ENCODE measurements around the gene RAD51B. TPM values are rescaled to one million over a fixed set of nuclear protein-coding genes. Genes with fewer than 3 reads are reported as not detected.
A peak's percentile ranks its signal among the peaks of the same experiment; 100 is the strongest.
"Not testable (repeated sequence)": the region's sequence is repeated elsewhere in the genome, so short reads cannot be mapped to it uniquely, and the experiment has no call there.

RAD51B gene
- total RNA-seq, 1 donor from 2014 or later, result 3.8 TPM

DNA sequence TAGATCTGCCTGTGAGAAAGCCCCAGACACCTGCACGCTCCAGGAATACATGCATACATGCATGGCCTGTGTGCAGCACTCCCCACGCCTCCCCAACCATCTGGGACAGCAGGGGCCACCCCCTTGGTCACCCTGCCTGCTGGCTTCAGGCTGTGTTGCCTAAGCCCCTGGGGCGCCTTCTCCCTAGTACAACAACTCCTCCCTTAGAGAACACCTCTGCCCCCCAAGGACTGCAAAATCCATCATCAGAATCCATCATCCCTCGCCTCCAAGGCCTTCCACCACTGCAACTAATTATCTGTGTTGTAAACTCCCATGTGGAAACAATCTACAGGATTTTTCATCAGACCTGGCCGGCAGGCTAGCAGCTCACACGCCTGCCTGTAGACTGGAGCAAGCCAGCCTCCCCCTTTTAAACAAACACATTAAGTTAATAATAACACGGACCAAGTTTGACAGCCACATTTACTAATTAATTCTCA lies 936.5 kb downstream of the RAD51B start:
- intact Hi-C loops (cut with DNase I), result no loop called here
- no peak for DNase-seq (ENCODE audit: low spot score)

DNA sequence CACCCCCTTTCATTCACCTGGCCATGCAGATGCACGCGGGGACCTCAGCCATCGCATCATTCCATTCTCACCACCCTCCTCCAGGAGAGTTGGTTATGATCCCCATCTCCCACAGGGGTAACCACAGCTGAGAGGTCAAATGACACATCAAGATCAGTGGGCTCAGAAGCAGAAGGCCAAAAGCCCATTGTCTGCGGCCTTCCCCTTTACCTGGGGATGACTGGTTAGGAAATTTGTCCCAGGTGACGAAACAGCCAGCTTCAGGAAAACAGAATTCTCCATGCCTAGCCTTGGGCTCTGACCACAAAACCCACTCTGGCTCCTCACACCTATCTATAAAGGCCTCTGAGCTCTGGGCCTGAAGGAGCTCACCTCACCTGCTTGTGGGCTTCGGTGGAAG lies 937.2 kb downstream of the RAD51B start:
- intact Hi-C loops (cut with DNase I), result no loop called here
- no peak for DNase-seq (ENCODE audit: low spot score)

DNA sequence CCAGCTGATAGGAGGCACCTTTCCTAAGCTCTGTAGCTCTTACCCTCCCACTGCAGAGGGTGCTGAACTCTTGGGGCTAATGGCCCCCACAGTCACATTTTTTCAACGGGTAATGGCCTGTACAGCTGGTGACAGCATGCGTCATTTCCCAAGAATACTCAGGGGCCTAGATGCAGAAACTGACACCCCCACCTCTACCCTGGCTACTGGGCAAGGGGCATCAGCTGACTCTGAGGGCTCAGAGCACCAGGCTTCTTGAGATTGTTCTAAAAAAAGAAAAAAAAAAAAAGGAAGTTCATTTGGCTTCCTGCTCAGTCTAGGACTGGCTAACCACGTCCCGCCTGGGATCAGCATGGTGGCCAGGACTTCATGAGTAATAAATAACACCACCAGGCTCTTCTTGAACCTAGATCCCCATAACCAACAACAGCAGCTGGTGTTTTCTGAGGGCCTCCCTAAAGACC lies 938.1 kb downstream of the RAD51B start:
- intact Hi-C loops (cut with DNase I), result no loop called here
- no peak for DNase-seq (ENCODE audit: low spot score)

DNA sequence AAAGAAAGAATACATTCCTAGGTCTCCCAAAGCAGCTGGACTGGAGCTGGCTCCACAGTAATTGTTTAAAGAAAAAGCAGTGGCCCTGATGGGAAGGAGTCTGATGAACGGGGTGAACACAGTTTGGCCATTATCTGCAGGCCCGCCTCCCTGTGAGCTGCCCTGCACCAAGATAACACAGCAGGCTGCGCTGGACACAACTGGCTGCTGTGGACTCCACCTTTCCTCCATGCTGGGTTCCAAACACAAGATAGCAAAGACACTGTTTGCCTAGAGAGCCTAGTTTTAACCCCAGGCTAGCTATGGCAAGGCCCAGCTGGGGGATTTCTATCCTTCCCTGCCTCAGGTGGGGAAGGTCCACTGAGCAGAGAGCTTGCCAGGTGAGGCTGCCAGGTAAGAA lies 938.7 kb downstream of the RAD51B start:
- DNase-seq (ENCODE audit: low spot score), result no peak
- intact Hi-C loops (cut with DNase I), result no loop called here

DNA sequence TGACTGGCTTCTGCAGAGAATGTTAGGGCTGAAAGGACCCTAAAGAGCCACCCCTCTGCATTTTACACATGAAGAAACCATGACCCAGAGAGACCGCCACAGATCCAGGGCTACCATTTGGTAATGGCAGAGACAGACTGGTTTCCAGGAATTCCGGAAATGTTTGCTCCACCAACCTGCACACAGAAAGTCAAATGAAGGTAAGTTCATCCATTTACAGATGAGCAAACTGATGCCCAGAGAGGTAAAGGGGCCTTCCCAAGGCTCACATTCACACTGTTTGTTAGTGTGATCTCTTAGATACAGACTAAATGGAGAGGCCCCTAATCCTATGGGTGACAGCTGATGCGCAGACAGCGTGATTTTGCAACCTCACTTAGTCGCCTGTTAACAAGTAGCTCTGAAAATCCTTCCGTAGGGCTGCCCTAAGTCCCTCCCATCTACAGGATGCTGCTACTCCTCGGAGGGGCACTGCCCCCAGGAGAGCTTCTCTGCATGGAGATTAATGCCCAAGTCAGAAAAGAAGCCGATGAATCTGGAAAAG lies 939.5 kb downstream of the RAD51B start:
- DNase-seq (ENCODE audit: low spot score), result no peak
- intact Hi-C loops (cut with DNase I), result no loop called here

DNA sequence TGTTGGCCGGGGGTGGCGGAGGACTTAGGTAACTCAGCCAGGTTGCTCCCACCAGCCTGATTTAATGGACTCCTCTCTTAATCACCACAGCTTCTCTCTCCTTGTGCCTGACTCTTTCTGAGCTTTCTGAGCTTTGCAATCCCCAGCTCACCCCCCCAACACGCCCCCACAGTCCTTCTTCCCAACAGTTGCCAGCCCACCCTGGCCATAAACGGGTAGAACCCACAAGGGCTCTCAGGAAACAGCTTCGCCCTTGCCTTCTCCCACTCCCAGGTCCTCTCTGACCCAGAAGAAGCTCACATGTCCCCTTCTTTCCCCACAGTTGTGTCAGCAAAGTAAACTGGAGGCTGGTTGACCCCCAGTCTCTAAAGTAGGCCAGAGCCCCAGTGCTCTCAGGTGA lies 940.4 kb downstream of the RAD51B start:
- intact Hi-C loops (cut with DNase I), result no loop called here

DNA sequence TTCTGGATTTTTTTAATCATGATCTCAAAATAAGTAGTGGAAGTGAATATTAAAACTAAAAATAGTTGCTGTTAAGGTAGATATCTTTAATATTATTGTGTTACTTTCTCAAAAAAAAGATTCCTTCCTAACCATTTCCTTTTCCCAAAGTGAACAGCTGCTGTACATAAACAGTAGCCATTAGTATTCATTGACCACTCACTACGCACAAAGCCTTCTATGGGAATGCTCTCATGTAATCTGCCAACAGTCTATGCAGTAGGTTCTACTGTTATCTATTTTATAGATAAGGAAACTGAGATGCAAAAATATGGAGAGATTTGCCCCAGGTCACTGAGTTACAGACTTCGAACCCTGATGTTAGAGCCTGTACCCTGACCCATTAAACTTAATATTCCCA lies 941.2 kb downstream of the RAD51B start:
- intact Hi-C loops (cut with DNase I), result no loop called here

More for the DNA sequence above, 940.4 kb downstream of the RAD51B start:
- DNase-seq (ENCODE audit: low spot score), result no peak

DNA sequence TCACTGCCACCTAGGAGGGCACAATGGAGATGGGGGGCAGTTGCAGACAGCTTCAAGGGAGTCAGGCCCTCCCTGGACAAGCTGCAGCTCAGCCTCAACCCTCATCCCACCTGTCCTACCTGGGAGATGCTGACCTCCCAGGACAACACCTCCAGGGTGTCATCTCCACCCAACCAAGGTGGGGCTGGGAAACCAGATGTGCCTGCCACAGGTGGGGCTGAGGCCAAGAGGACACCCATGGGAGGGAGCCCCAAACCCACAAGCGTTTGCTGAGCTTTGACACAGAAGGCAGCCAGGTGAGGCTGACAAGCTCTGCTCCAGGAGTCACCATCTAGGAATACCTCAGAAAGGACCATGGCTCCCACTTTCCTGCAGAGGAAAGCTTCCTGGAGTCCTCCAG lies 941.8 kb downstream of the RAD51B start:
- DNase-seq (ENCODE audit: low spot score), result no peak
- intact Hi-C loops (cut with DNase I), result no loop called here

More for the DNA sequence above, 941.2 kb downstream of the RAD51B start:
- DNase-seq (ENCODE audit: low spot score), result no peak

DNA sequence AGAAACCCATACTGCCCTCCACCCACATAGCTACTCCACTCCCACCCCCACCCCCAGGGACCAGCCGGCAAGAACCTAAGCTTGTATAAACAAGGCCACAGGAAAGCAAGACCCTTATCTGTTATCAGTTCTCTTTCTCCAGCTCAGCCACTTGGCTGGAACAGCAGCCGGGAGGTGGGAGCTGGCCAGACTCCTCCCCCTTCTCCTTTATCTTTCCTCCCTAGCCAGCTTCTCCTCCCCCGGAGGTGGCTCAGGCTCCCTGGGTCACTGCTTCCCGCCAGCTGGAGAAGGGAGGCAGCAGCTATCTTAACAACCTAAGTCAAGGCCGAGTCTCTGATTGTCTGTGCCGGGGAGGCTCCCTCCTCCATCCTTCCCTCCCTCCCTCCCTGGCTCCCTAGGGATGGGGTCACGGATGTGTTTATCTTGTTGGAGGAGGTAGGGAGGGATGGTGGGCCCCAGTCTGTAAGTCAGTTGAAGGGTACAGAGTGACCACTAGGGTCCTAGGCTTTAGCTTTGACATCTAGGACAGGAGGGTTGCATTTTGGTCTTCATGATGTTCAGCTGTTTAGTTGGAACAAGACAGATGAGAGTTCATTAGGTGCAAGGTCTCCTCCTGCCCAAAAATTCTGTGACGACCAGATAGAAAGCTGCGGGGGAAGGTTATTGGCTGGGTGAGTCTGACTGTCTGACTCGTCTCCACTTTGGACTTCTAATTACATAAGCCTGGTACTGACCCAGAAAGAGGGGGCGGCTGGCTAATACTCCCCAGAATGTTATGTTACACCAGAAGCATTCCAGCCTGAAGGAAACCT lies 943.6 kb downstream of the RAD51B start:
- intact Hi-C loops (cut with DNase I), result no loop called here
- peak; percentile 83 for DNase-seq (ENCODE audit: low spot score)

DNA sequence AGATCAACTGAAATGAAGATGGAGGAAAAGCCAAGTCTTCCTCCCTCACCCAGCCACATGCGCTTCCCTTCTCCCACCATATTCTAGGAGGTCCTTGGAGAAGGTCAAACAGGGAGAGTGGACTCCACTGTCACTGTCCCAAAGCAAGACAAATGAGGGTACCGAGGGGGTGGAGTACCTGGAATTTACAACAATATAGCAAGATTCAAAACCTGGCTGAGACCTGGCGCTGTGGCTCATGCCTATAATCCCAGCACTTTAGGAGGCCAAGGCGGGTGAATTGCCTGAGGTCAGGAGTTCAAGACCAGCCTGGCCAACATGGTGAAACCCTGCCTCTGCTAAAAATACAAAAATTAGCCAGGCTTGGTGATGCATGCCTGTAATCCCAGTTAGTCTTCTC lies 944.3 kb downstream of the RAD51B start:
- DNase-seq (ENCODE audit: low spot score); intact Hi-C loops (cut with DNase I): not testable (repeated sequence)

DNA sequence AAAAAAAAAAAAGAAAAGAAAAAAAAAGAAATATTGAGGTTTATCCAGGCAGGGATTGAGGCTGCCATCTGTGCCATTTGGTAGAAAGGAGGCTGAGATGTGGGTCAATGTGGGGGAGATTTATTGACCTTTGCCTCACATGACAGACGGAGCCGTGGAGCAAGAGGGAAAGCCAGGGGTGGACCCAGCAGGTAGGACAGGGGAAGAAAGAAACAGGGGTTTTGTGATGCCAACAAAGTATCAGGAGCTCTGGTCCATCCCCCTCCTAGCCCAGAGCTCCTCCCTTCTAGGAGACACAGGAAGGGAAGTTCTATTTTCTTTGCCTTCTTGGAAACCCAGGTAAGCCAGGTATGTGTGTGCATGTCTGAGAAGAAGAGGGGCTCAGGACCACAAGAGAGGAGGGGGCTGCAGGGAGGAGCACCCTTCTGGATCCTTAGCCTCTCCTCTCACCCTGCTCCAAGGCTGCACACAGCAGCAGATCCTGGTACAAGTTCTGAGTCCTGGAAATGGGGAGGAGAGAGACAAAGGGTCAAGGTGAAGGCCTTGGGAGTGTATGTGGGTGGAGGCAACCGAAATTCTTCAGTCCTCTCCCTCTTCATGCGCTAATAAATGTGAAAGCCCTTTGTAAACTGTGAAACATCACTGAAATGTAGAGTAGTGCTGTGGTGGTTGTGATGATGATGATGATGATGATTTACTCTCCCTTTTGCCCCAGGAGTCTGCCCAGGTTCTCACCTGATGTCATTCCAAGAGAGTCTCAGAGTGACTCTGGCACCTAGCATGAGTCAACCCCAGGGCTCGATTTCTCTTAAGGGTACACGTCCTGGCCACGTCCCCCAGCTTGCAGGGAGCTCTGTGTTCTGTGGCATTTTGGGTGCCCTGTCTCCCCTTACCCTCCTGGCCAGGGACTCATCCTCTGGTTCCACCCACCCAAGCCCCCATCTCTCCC lies 947.0 kb downstream of the RAD51B start:
- intact Hi-C loops (cut with DNase I), result no loop called here
- no peak for DNase-seq (ENCODE audit: low spot score)

DNA sequence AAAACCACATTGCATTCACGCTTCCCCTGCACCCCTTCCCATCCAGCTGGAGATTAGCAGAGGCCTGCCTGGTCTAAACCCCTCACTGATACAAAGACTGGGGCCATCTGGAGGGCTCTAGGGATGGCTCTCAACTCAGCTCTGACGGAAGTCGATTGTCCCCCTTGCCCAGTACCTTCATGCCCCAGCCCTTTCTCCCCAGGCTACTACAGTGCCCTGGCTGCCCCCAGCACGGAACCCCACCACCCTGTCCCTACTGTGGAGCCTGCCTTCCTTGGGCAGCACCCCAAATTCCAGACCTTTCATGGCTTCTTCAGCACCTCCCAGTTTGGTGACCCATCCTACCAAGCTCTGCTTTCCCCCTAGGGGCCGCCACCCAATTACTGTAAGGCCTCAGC lies 947.7 kb downstream of the RAD51B start:
- no peak for DNase-seq (ENCODE audit: low spot score)
- intact Hi-C loops (cut with DNase I), result no loop called here

DNA sequence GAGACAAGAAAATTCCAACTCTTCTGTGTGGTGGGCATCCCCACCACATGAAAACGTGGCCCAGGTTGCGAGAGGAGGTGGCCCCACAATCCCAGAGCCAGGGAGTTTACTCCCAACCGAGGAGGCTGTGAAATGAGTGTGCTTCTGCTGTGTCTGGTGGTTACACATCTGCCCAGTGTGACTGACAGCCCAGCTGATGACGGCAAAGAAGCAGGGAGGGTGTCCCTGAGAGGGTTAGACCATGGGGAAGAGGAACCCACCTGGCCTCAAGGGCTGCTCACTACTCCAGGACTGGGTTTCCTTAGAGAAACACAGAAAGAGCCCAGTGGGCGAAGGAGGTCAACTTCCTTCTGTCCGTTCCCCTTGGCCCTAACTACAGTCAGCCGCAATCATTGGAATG lies 948.7 kb downstream of the RAD51B start:
- intact Hi-C loops (cut with DNase I), result no loop called here
- no peak for DNase-seq (ENCODE audit: low spot score)

DNA sequence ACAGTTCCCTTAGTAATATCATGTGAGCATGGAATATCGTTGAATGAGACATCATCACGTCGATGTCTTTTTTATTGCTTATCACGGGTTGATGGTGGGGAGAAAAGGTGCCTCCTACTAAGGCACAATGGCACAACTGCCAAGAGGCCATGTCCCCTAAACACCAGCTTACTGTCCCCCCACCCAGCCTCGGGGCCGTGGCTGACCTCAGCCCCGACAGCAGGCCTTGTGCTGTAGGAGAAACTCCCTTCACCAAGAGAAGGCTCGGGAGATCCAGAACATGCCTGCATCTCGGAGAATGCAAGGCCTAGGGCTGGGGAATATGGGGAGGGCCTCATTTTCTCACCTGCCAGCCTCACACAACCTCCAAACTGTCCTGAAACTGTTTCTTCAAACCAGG lies 950.5 kb downstream of the RAD51B start:
- intact Hi-C loops (cut with DNase I), result no loop called here
- no peak for DNase-seq (ENCODE audit: low spot score)

DNA sequence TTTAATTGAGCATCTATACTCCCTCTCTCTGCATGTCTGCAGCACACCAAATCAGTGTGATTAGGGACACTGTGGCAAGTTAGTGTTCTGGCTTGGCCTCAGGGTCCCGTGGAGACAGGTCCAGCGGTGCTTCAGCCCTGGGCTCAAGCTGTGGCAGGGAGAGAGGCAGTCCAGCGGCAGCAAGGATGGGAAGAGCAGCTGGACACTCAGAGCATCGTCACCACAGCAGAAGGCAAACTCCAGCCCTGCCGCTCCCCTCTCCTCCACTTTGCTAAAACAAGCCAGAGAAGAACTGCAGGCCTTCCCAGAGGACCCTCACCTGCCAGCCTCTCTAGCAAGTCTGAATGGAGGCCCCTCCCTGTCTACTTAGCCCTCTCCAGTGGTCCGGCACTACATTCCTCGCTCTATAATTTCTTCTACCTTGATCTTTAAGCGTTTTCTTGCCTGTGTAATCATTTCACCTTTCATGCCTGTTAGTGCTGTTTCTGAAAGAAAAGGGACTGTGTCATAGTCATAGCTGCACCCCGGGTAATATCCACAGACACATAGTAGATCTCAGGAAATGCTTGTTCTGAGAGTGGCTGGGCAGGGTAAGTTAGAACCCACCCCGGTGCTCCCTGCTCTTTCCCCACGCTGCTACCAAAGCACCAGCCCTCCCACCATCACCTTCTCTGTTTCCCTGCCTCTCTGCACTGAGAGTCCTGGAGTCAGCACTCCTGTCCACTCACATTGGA lies 951.1 kb downstream of the RAD51B start:
- intact Hi-C loops (cut with DNase I), result no loop called here
- DNase-seq (ENCODE audit: low spot score), result no peak

DNA sequence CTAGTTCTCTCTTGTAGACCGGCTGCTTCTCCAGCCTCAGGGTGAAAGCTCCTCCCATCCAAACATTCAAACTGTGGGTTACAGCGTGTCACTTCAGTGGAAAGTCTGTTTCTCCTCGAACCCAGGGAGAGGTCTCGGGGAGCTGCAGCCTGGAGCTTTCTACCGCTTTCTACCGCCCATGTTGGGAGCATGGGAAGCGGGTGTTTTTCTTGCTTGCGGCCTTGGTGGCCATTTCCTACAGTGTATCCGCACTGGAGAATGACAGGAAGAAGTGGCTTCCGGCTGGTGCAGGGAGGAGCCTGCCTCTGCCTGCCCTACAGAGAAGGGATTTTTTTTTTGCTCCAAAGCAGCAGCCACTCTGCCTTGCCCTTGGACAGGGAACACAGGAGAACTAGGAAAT lies 952.1 kb downstream of the RAD51B start:
- intact Hi-C loops (cut with DNase I), result no loop called here
- peak; percentile 71 for DNase-seq (ENCODE audit: low spot score)

DNA sequence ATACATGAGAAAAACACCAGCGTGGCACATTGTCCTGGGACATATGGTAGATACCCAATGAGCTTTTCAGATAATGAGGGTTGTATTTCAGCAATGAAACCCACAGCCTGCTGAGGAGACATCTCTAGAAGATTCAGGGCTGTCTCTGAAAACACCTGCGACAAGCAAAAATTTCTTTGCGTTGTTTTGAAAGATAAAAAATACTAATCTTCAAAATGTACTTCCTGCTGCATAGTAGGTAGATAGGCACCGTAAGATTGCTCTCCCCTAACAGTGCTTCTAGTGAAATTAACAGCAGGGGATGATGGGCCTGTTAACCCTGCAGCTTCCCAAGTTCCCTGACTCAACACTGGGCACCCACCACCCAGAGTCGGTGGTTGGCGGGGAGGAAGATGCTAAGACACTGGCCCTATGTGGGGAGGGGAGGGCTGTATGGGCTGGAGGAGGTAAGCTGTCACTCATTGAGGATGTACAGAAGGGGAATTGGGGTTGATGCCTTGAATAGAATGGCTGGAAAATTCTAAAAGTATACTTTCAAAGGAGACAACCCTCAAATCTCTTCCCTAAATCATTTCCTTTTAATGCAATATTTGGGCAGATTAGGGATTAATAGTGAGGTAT lies 953.3 kb downstream of the RAD51B start:
- DNase-seq (ENCODE audit: low spot score), result peak; percentile 9
- intact Hi-C loops (cut with DNase I), result no loop called here

DNA sequence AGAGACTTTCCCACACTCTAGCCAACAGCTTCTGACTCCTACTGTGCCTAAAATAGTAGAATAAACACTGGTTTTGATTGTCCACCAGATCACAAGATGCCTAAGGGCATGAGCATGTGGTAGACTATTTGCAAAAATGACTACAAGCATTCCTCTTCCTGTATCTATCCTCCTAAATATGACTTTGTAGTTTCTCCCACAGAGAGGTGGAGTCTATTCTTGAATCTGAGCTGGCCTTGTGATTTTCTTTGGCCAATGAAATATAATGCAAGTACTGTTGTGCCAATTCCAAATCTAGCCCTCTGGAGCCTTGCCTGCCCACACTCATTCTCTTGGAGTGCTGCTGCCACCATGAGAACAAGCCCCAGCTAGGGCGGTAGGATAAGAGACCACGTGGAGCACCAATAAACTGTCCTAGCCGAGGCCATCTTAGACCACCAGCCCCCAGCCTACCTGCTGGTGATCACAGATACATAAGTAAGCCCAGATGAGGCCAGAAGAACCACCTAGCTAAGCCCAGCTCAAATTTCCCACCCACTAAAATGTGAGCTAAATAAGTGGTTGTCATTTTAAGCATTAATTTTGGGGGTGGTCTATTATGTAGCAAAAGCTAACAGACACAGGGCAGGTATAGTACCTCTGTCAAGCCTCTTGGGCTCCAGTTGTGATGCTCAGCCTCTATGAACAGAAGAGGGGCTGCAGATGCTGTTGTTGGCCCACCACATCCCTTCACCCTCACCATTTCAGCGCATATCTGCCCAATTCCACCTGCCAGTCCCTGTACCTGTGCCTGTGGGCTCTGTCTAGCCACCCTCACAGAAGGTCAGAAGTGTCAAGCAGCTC lies 955.4 kb downstream of the RAD51B start:
- DNase-seq (ENCODE audit: low spot score), result peak; percentile 47
- intact Hi-C loops (cut with DNase I), result no loop called here
